Measurements from ENCODE around the gene TNNT2. TPM values are rescaled to one million over a fixed set of nuclear protein-coding genes. Genes with fewer than 3 reads are reported as not detected.

TNNT2 gene
- total RNA-seq, 2 experiments from 2014 or later: not detected

GRCh38 chr1:201371792-201372191 lies 5.7 kb downstream of the TNNT2 start:
- Histone ChIP-seq H3K4me3 (ENCODE audit: low read depth, low read length, poor library complexity, severe bottlenecking) (no peak overlapping the region), H3K9me3 (ENCODE audit: low read length) (no peaks in the 10 kb centered on the region), H3K9me2 (ENCODE audit: insufficient read depth, low read length) (no peaks in the 10 kb centered on the region), H3K79me2 (ENCODE audit: insufficient read depth, low read depth, low read length) (no peaks in the 10 kb centered on the region), H3K4me1 (ENCODE audit: insufficient read depth, low read length, poor library complexity, severe bottlenecking) (no peaks in the 10 kb centered on the region), H3K27ac (ENCODE audit: low read depth, low read length, poor library complexity, severe bottlenecking) (no peak overlapping the region), H2AFZ (ENCODE audit: low read length) (no peak overlapping the region), H3K4me2 (ENCODE audit: low read length) (no peak overlapping the region), H3K36me3 (ENCODE audit: insufficient read depth, low read length) (no peaks in the 10 kb centered on the region), H4K20me1 (ENCODE audit: insufficient read depth, low read length) (no peaks in the 10 kb centered on the region)
- BruUV-seq (replicated peaks): no TSS peak
- no peak for TF ChIP-seq EZH2phosphoT487 (IDR thresholded peaks at IDR 0.05; ENCODE audit: borderline replicate concordance, low read depth, low read length)
- intact Hi-C loops (cut with micrococcal nuclease; ENCODE audit: unreplicated experiment): no loop called here
- ChIA-PET POLR2A (no interaction called here), CTCF (ENCODE audit: unreplicated experiment) (no interaction called here)
- DNase-seq (ENCODE audit: low spot score): no peak

- H3K4me3 ChIP-seq (ENCODE audit: low read depth, low read length, poor library complexity, severe bottlenecking): no peak overlapping the region
- H3K27ac ChIP-seq (ENCODE audit: low read depth, low read length, poor library complexity, severe bottlenecking): no peak overlapping the region
- ChIA-PET POLR2A (no interaction called here), CTCF (ENCODE audit: unreplicated experiment) (no interaction called here)
- H2AFZ ChIP-seq (ENCODE audit: low read length): no peak overlapping the region
- intact Hi-C loops (cut with micrococcal nuclease; ENCODE audit: unreplicated experiment): no loop called here
- no peaks in the 10 kb centered on the region for H3K79me2 ChIP-seq (ENCODE audit: insufficient read depth, low read depth, low read length)
- H3K9me3 ChIP-seq (ENCODE audit: low read length): no peaks in the 10 kb centered on the region
- no peaks in the 10 kb centered on the region for H4K20me1 ChIP-seq (ENCODE audit: insufficient read depth, low read length)
- DNase-seq (ENCODE audit: low spot score): no peak
- H3K4me2 ChIP-seq (ENCODE audit: low read length): no peak overlapping the region
- H3K36me3 ChIP-seq (ENCODE audit: insufficient read depth, low read length): no peaks in the 10 kb centered on the region
- no peaks in the 10 kb centered on the region for H3K4me1 ChIP-seq (ENCODE audit: insufficient read depth, low read length, poor library complexity, severe bottlenecking)
- no TSS peak for BruUV-seq (replicated peaks)
- H3K9me2 ChIP-seq (ENCODE audit: insufficient read depth, low read length): no peaks in the 10 kb centered on the region
- no peak for TF ChIP-seq EZH2phosphoT487 (IDR thresholded peaks at IDR 0.05; ENCODE audit: borderline replicate concordance, low read depth, low read length)
- no peak for TF ChIP-seq CTCF (conservative IDR thresholded peaks at IDR 0.05; ENCODE audit: low read length)
Observed at GRCh38 chr1:201371276-201371675, 6.2 kb downstream of the TNNT2 start.

GRCh38 chr1:201370500-201370899 lies 7.0 kb downstream of the TNNT2 start:
- TF ChIP-seq CTCF (conservative IDR thresholded peaks at IDR 0.05; ENCODE audit: low read length) (no peak), EZH2phosphoT487 (IDR thresholded peaks at IDR 0.05; ENCODE audit: borderline replicate concordance, low read depth, low read length) (no peak)
- H3K27ac ChIP-seq (ENCODE audit: low read depth, low read length, poor library complexity, severe bottlenecking): no peak overlapping the region
- H3K4me2 ChIP-seq (ENCODE audit: low read length): no peak overlapping the region
- no peaks in the 10 kb centered on the region for H3K4me1 ChIP-seq (ENCODE audit: insufficient read depth, low read length, poor library complexity, severe bottlenecking)
- no peak for DNase-seq (ENCODE audit: low spot score)
- H2AFZ ChIP-seq (ENCODE audit: low read length): no peak overlapping the region
- H3K9me2 ChIP-seq (ENCODE audit: insufficient read depth, low read length): no peaks in the 10 kb centered on the region
- no peaks in the 10 kb centered on the region for H3K9me3 ChIP-seq (ENCODE audit: low read length)
- intact Hi-C loops (cut with micrococcal nuclease; ENCODE audit: unreplicated experiment): no loop called here
- ChIA-PET CTCF (ENCODE audit: unreplicated experiment) (no interaction called here), POLR2A (no interaction called here)
- H3K36me3 ChIP-seq (ENCODE audit: insufficient read depth, low read length): no peaks in the 10 kb centered on the region
- no peaks in the 10 kb centered on the region for H4K20me1 ChIP-seq (ENCODE audit: insufficient read depth, low read length)
- no TSS peak for BruUV-seq (replicated peaks)
- H3K79me2 ChIP-seq (ENCODE audit: insufficient read depth, low read depth, low read length): no peaks in the 10 kb centered on the region
- no peak overlapping the region for H3K4me3 ChIP-seq (ENCODE audit: low read depth, low read length, poor library complexity, severe bottlenecking)
